NCI-H2081 (cell line): Measurements from ENCODE around the gene F10.
A peak's percentile ranks its signal among the peaks of the same experiment; 100 is the strongest.
"Not testable (repeated sequence)": the region's sequence is repeated elsewhere in the genome, so short reads cannot be mapped to it uniquely, and the experiment has no call there.

Experiments
- DNase-seq, 2 experiments: peaks; one replicate each; lab custom pipeline; 2025; lab: John Stamatoyannopoulos, UW

The F10 gene

GRCh38 chr13:113153810-113154748 lies 31.5 kb downstream of the F10 start:
- peak; percentile 50 to 60 for DNase-seq

- no peak for DNase-seq
These were observed 32.6 kb downstream of the F10 start for GRCh38 chr13:113155201-113155600.

GRCh38 chr13:113155982-113156655 lies 33.5 kb downstream of the F10 start:
- no peak for DNase-seq

GRCh38 chr13:113157206-113157928 lies 34.8 kb downstream of the F10 start:
- DNase-seq: no peak

- DNase-seq: peak in 1 of 2 experiments; percentile 11
These were observed 35.5 kb downstream of the F10 start, which contains the start of gene PROZ for GRCh38 chr13:113157929-113158747. TSS of gene PROZ (plus strand) at chr13:113158648. CDS start at chr13:113158661, 13 bp downstream.

- no peak for DNase-seq
These were observed 36.3 kb downstream of the F10 start for GRCh38 chr13:113158946-113159345.

GRCh38 chr13:113159701-113160100 lies 37.1 kb downstream of the F10 start:
- DNase-seq: no peak

GRCh38 chr13:113160983-113161382 lies 38.4 kb downstream of the F10 start:
- DNase-seq: no peak

GRCh38 chr13:113161433-113161832 lies 38.8 kb downstream of the F10 start:
- no peak for DNase-seq

GRCh38 chr13:113161975-113162374 lies 39.4 kb downstream of the F10 start:
- not testable (repeated sequence) for DNase-seq

GRCh38 chr13:113162783-113163685 lies 40.4 kb downstream of the F10 start:
- DNase-seq: peak in 1 of 2 experiments; percentile 12

GRCh38 chr13:113164492-113164891 lies 41.9 kb downstream of the F10 start:
- no peak for DNase-seq

- no peak for DNase-seq
These were observed 43.7 kb downstream of the F10 start for GRCh38 chr13:113166266-113166665.

GRCh38 chr13:113166681-113167080 lies 44.1 kb downstream of the F10 start:
- DNase-seq: no peak

GRCh38 chr13:113167155-113167554 lies 44.6 kb downstream of the F10 start:
- no peak for DNase-seq

- DNase-seq: no peak
These were observed 45.0 kb downstream of the F10 start for GRCh38 chr13:113167575-113167974.

- DNase-seq: no peak
These were observed 45.6 kb downstream of the F10 start for GRCh38 chr13:113168211-113168610.

- DNase-seq: peak in 1 of 2 experiments; percentile 42
These were observed 47.0 kb downstream of the F10 start for GRCh38 chr13:113169277-113170272.

- no peak for DNase-seq
These were observed 47.9 kb downstream of the F10 start for GRCh38 chr13:113170511-113170910.
